ENCODE measurements around the gene GDA. TPM values are rescaled to one million over a fixed set of nuclear protein-coding genes. Genes with fewer than 3 reads are reported as not detected.
A peak's percentile ranks its signal among the peaks of the same experiment; 100 is the strongest.

The GDA gene
- total RNA-seq, 1 experiment from 2014 or later: not detected

DNA sequence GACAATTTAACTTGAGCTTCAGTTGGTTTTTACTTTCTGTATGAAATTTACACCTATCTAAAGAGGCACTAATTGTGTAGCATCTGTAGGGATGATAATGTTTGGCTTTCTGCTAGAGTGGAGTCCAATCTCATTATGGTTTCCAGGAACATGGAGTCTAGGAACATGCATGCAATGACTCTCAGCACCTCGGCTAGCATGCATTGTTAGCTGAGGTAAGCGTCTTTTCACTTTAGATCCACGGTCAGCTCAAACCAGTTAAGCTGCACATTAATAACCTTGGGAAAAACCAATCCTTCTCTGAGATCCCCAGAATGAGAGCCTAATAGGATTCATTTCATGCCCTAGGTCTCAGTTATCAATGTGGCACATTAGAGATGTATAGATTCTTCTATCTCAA, 7.8 kb upstream of the GDA start:
- H3K27ac ChIP-seq (ENCODE audit: low read length): no peak overlapping the region
- no peak overlapping the region for H3K9ac ChIP-seq (ENCODE audit: low read length)
- H3K36me3 ChIP-seq (ENCODE audit: insufficient read depth, low read length): no peaks in the 10 kb centered on the region
- no peak overlapping the region for H3K4me3 ChIP-seq (ENCODE audit: low read length)
- no peaks in the 10 kb centered on the region for H4K20me1 ChIP-seq (ENCODE audit: insufficient read depth, low read depth, low read length)
- no peaks in the 10 kb centered on the region for H3K4me1 ChIP-seq (ENCODE audit: low read length)
- DNase-seq: no peak
- H3K27me3 ChIP-seq (ENCODE audit: low read length): no peaks in the 10 kb centered on the region
- no peak overlapping the region for H2AFZ ChIP-seq (ENCODE audit: low read length)
- no peak overlapping the region for H3K4me2 ChIP-seq (ENCODE audit: low read depth, low read length, poor library complexity, severe bottlenecking)
- H3K9me2 ChIP-seq (replicated peaks; ENCODE audit: insufficient read depth, low read length): no peaks in the 10 kb centered on the region
- no peaks in the 10 kb centered on the region for H3K9me3 ChIP-seq (ENCODE audit: low read length)
- no peaks in the 10 kb centered on the region for H3K79me2 ChIP-seq (ENCODE audit: low read length)

GRCh38 chr9:72144756-72145492, 4.3 kb upstream of the GDA start:
- Histone ChIP-seq H3K4me3 (ENCODE audit: low read length) (no peak overlapping the region), H3K9ac (ENCODE audit: low read length) (no peak overlapping the region)

GRCh38 chr9:72145733-72146505, 3.3 kb upstream of the GDA start:
- Histone ChIP-seq H2AFZ (ENCODE audit: low read length) (no peak overlapping the region), H3K27me3 (ENCODE audit: low read length) (no peaks in the 10 kb centered on the region), H3K4me1 (ENCODE audit: low read length) (no peaks in the 10 kb centered on the region), H3K9me2 (replicated peaks; ENCODE audit: insufficient read depth, low read length) (no peaks in the 10 kb centered on the region), H3K9me3 (ENCODE audit: low read length) (no peaks in the 10 kb centered on the region), H3K27ac (ENCODE audit: low read length) (no peak overlapping the region), H3K4me2 (ENCODE audit: low read depth, low read length, poor library complexity, severe bottlenecking) (no peak overlapping the region), H3K9ac (ENCODE audit: low read length) (no peak overlapping the region), H3K36me3 (ENCODE audit: insufficient read depth, low read length) (no peaks in the 10 kb centered on the region), H3K79me2 (ENCODE audit: low read length) (no peaks in the 10 kb centered on the region), H3K4me3 (ENCODE audit: low read length) (no peak overlapping the region), H4K20me1 (ENCODE audit: insufficient read depth, low read depth, low read length) (no peaks in the 10 kb centered on the region)
- no peak for DNase-seq

More at GRCh38 chr9:72144756-72145492, 4.3 kb upstream of the GDA start:
- Histone ChIP-seq H3K27ac (ENCODE audit: low read length) (no peak overlapping the region), H3K36me3 (ENCODE audit: insufficient read depth, low read length) (no peaks in the 10 kb centered on the region), H3K79me2 (ENCODE audit: low read length) (no peaks in the 10 kb centered on the region), H3K4me2 (ENCODE audit: low read depth, low read length, poor library complexity, severe bottlenecking) (no peak overlapping the region), H4K20me1 (ENCODE audit: insufficient read depth, low read depth, low read length) (no peaks in the 10 kb centered on the region), H3K9me3 (ENCODE audit: low read length) (no peaks in the 10 kb centered on the region), H3K4me1 (ENCODE audit: low read length) (no peaks in the 10 kb centered on the region), H2AFZ (ENCODE audit: low read length) (no peak overlapping the region), H3K9me2 (replicated peaks; ENCODE audit: insufficient read depth, low read length) (no peaks in the 10 kb centered on the region), H3K27me3 (ENCODE audit: low read length) (no peaks in the 10 kb centered on the region)
- DNase-seq: no peak

DNA sequence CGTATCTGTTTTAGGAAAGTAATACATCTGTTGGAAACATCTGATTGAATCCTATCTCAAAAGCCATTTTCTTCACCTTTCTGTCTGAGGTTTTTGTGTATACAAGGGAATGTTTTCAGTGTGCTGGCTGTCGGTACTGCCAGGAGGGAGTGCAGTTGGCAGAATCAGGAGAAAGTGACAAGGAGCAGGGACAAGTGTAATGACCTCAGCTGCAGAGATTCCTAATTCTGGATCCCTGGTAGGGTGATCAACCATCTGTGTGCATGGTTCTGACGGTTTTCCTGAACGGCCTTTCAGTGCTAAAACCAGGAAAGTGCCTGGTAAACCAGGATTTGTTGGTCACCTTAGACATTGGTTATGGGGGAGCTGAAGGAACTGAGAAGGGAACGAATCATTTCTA, 1.6 kb upstream of the GDA start:
- Histone ChIP-seq H3K4me2 (ENCODE audit: low read depth, low read length, poor library complexity, severe bottlenecking) (no peak overlapping the region), H3K36me3 (ENCODE audit: insufficient read depth, low read length) (no peaks in the 10 kb centered on the region), H3K79me2 (ENCODE audit: low read length) (no peaks in the 10 kb centered on the region), H3K9ac (ENCODE audit: low read length) (no peak overlapping the region), H3K4me3 (ENCODE audit: low read length) (no peak overlapping the region), H3K27ac (ENCODE audit: low read length) (no peak overlapping the region), H4K20me1 (ENCODE audit: insufficient read depth, low read depth, low read length) (no peaks in the 10 kb centered on the region), H3K9me2 (replicated peaks; ENCODE audit: insufficient read depth, low read length) (no peaks in the 10 kb centered on the region), H3K4me1 (ENCODE audit: low read length) (no peaks in the 10 kb centered on the region; the same call in 1 of the 2 replicates), H3K27me3 (ENCODE audit: low read length) (no peaks in the 10 kb centered on the region), H3K9me3 (ENCODE audit: low read length) (no peaks in the 10 kb centered on the region), H2AFZ (ENCODE audit: low read length) (no peak overlapping the region)
- DNase-seq: no peak

- H3K9me3 ChIP-seq (ENCODE audit: low read length): no peaks in the 10 kb centered on the region
- no peak for DNase-seq
- no peak overlapping the region for H2AFZ ChIP-seq (ENCODE audit: low read length)
- H3K4me2 ChIP-seq (ENCODE audit: low read depth, low read length, poor library complexity, severe bottlenecking): no peak overlapping the region
- H3K36me3 ChIP-seq (ENCODE audit: insufficient read depth, low read length): no peaks in the 10 kb centered on the region
- peaks cover 12% of the 10 kb centered on the region for H3K4me1 ChIP-seq (ENCODE audit: low read length)
- no peaks in the 10 kb centered on the region for H3K79me2 ChIP-seq (ENCODE audit: low read length)
- no peaks in the 10 kb centered on the region for H4K20me1 ChIP-seq (ENCODE audit: insufficient read depth, low read depth, low read length)
- no peak overlapping the region for H3K9ac ChIP-seq (ENCODE audit: low read length)
- no peak overlapping the region for H3K4me3 ChIP-seq (ENCODE audit: low read length)
- H3K27ac ChIP-seq (ENCODE audit: low read length): no peak overlapping the region
- no peaks in the 10 kb centered on the region for H3K27me3 ChIP-seq (ENCODE audit: low read length)
- no peaks in the 10 kb centered on the region for H3K9me2 ChIP-seq (replicated peaks; ENCODE audit: insufficient read depth, low read length)
These were observed 887 bp downstream of the GDA start for GRCh38 chr9:72150127-72150526.

GRCh38 chr9:72150661-72151060, 1.4 kb downstream of the GDA start:
- no peak overlapping the region for H3K4me3 ChIP-seq (ENCODE audit: low read length)
- H3K79me2 ChIP-seq (ENCODE audit: low read length): no peaks in the 10 kb centered on the region
- H2AFZ ChIP-seq (ENCODE audit: low read length): no peak overlapping the region
- H3K36me3 ChIP-seq (ENCODE audit: insufficient read depth, low read length): no peaks in the 10 kb centered on the region
- H3K9me2 ChIP-seq (replicated peaks; ENCODE audit: insufficient read depth, low read length): no peaks in the 10 kb centered on the region
- peaks cover 12% of the 10 kb centered on the region for H3K4me1 ChIP-seq (ENCODE audit: low read length)
- H3K9me3 ChIP-seq (ENCODE audit: low read length): no peaks in the 10 kb centered on the region
- H3K4me2 ChIP-seq (ENCODE audit: low read depth, low read length, poor library complexity, severe bottlenecking): no peak overlapping the region
- H3K27ac ChIP-seq (ENCODE audit: low read length): no peak overlapping the region
- no peak overlapping the region for H3K9ac ChIP-seq (ENCODE audit: low read length)
- no peak for DNase-seq
- H4K20me1 ChIP-seq (ENCODE audit: insufficient read depth, low read depth, low read length): no peaks in the 10 kb centered on the region
- no peaks in the 10 kb centered on the region for H3K27me3 ChIP-seq (ENCODE audit: low read length)

- Histone ChIP-seq H4K20me1 (ENCODE audit: insufficient read depth, low read depth, low read length) (no peaks in the 10 kb centered on the region), H3K4me2 (ENCODE audit: low read depth, low read length, poor library complexity, severe bottlenecking) (no peak overlapping the region), H3K4me1 (ENCODE audit: low read length) (peaks cover 12% of the 10 kb centered on the region)
These were observed 1.9 kb downstream of the GDA start for GRCh38 chr9:72151104-72151503.

DNA sequence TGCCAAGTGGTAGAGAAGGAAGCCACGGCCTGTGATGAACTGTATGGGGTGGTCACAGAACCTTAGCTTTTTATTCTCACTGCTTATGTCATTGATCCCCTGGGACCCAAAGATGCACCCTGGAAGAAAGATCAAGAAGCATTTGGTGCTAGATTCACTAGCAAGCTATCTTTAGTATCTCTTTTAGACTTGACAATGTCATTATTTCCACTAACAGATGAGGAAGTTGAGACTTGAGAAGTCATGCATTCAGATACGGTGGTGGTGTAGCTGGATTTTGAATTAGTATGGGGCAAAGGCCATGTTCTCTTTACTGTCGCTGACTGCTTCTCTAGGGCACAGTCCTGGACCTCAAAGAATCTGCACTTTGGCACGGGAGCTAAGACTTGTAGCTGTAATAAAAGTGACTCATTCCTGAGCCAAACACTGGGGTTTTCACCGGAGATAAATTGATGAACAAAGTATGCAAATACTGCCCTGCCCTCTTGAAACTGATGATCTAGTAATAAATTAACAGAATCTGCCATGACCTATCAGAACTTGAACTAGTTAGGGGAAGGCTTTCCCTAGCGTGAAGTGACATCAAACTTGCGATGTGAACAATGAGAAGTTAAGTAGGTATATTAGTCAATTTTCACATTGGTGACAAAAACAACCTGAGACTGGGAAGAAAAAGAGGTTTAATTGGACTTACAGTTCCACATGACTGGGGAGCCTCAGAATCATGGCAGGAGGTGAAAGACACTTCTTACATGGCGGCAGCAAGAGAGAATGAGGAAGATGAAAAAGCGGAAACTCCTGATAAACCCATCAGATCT, 5.4 kb downstream of the GDA start:
- Histone ChIP-seq H3K9ac (ENCODE audit: low read length) (no peak overlapping the region), H3K4me3 (ENCODE audit: low read length) (peak overlapping the region; percentile 21; the same call in 1 of the 2 replicates), H3K79me2 (ENCODE audit: low read length) (no peaks in the 10 kb centered on the region), H3K4me1 (ENCODE audit: low read length) (peaks cover 12% of the 10 kb centered on the region), H3K27me3 (ENCODE audit: low read length) (no peaks in the 10 kb centered on the region), H3K4me2 (ENCODE audit: low read depth, low read length, poor library complexity, severe bottlenecking) (peak overlapping the region; percentile 17), H2AFZ (ENCODE audit: low read length) (no peak overlapping the region), H3K27ac (ENCODE audit: low read length) (peak overlapping the region; percentile 19; the same call in 1 of the 2 replicates), H3K36me3 (ENCODE audit: insufficient read depth, low read length) (no peaks in the 10 kb centered on the region), H4K20me1 (ENCODE audit: insufficient read depth, low read depth, low read length) (no peaks in the 10 kb centered on the region), H3K9me3 (ENCODE audit: low read length) (no peaks in the 10 kb centered on the region), H3K9me2 (replicated peaks; ENCODE audit: insufficient read depth, low read length) (no peaks in the 10 kb centered on the region)
- peak; percentile 86 for DNase-seq

More at GRCh38 chr9:72151104-72151503, 1.9 kb downstream of the GDA start:
- Histone ChIP-seq H3K36me3 (ENCODE audit: insufficient read depth, low read length) (no peaks in the 10 kb centered on the region), H3K27ac (ENCODE audit: low read length) (no peak overlapping the region), H3K9me3 (ENCODE audit: low read length) (no peaks in the 10 kb centered on the region), H3K9ac (ENCODE audit: low read length) (no peak overlapping the region), H3K4me3 (ENCODE audit: low read length) (no peak overlapping the region), H3K9me2 (replicated peaks; ENCODE audit: insufficient read depth, low read length) (no peaks in the 10 kb centered on the region), H2AFZ (ENCODE audit: low read length) (no peak overlapping the region), H3K27me3 (ENCODE audit: low read length) (no peaks in the 10 kb centered on the region), H3K79me2 (ENCODE audit: low read length) (no peaks in the 10 kb centered on the region)
- DNase-seq: no peak

Measured in Karpas-422 (cell line).